HL-60 (cell line): ENCODE data around the gene ASCC3.

Experiments
- CTCF ChIP-seq: IDR thresholded peaks from one replicate; pipeline ENCODE4 v1.5.1; 2011; ENCODE audit warnings: low read length, control low read depth, inconsistent platforms; ENCODE audit not compliant: insufficient read depth
- GABPA ChIP-seq: IDR thresholded peaks from 2 replicates; pipeline ENCODE4 v1.6.1; 2012; ENCODE audit warnings: low read depth
- POLR2AphosphoS5 ChIP-seq: IDR thresholded peaks from 2 replicates; pipeline ENCODE4 v1.6.1; 2012; ENCODE audit warnings: low read depth
- SPI1 ChIP-seq: IDR thresholded peaks from 2 replicates; pipeline ENCODE4 v1.6.1; 2012; ENCODE audit warnings: low read depth, mild to moderate bottlenecking, borderline replicate concordance

GRCh38 chr6:100695445-100695844 lies 185.7 kb downstream of the ASCC3 start:
- no peak for TF ChIP-seq CTCF
- no peak for TF ChIP-seq POLR2AphosphoS5
- no peak for TF ChIP-seq SPI1
- no peak for TF ChIP-seq GABPA
